H1 (cell line): ENCODE results near the gene CACNA1C. TPM values are rescaled to one million over a fixed set of nuclear protein-coding genes. Genes with fewer than 3 reads are reported as not detected.

Experiments
- CTCF ChIA-PET: fragments of 300-600 bp; sonication (Branson Sonifier 250); formaldehyde crosslinking; loops from one replicate; lab custom pipeline; 2021; ENCODE audit not compliant: partially characterized antibody; lab: Charles Lee
- POLR2A ChIA-PET: fragments of 300-600 bp; sonication (Branson Sonifier 250); formaldehyde crosslinking; loops from one replicate; lab custom pipeline; 2021; ENCODE audit warnings: inconsistent platforms; ENCODE audit not compliant: partially characterized antibody; lab: Charles Lee
- DNase-seq, 2 experiments: peaks; one replicate each; pipeline versions ENCODE4 v3.0.0 to v3.0.0-alpha.2; 2010 to 2022; ENCODE audit warnings: low spot score in 2 of 2, low read depth in 1 of 2, mixed read lengths in 1 of 2
- FAIRE-seq: peaks from 2 replicates; lab custom pipeline; 2011; peaks lifted over from hg19 to GRCh38; lab: Jason Lieb, UNC
- H2AFZ ChIP-seq: 2 replicates; pipeline ENCODE4 v1.8.1; 2012; ENCODE audit warnings: low read length, inconsistent platforms
- H2AK5ac ChIP-seq: 2 replicates; pipeline ENCODE4 v1.6.1; 2013; ENCODE audit warnings: low read depth, low read length
- H2BK120ac ChIP-seq: replicated peaks from 2 replicates; pipeline ENCODE3; 2013; ENCODE audit warnings: low read depth, low read length, inconsistent platforms
- H2BK12ac ChIP-seq: 2 replicates; pipeline ENCODE4 v1.6.1; 2013; ENCODE audit warnings: low read depth, low read length
- H2BK15ac ChIP-seq: 2 replicates; pipeline ENCODE4 v1.6.1; 2013; ENCODE audit warnings: low read length
- H2BK20ac ChIP-seq: 2 replicates; pipeline ENCODE4 v1.6.1; 2013; ENCODE audit warnings: low read length
- H2BK5ac ChIP-seq: 2 replicates; pipeline ENCODE4 v1.6.1; 2013; ENCODE audit warnings: low read depth, low read length
- H3K14ac ChIP-seq: 2 replicates; pipeline ENCODE4 v1.6.1; 2013; ENCODE audit warnings: inconsistent platforms; ENCODE audit not compliant: insufficient read length
- H3K18ac ChIP-seq: 2 replicates; pipeline ENCODE4 v1.6.1; 2013; ENCODE audit warnings: low read length; ENCODE audit errors: extremely low read depth
- H3K23ac ChIP-seq: 2 replicates; pipeline ENCODE4 v1.6.1; 2013; ENCODE audit warnings: inconsistent platforms; ENCODE audit not compliant: insufficient read length
- H3K23me2 ChIP-seq: 2 replicates; pipeline ENCODE4 v1.6.1; 2013; ENCODE audit warnings: low read depth, low read length
- H3K27ac ChIP-seq: 2 replicates; pipeline ENCODE4 v1.6.1; 2011; ENCODE audit warnings: low read depth, low read length, inconsistent platforms
- H3K27me3 ChIP-seq, 4 experiments: replicated peaks in 1 of 4; 1 replicate in 1 of 4; 2 replicates in 3 of 4; pipeline versions ENCODE4 v1.6.1 to v1.8.1; 2011 to 2013; ENCODE audit warnings: low read length in 3 of 4, mild to moderate bottlenecking in 3 of 4, inconsistent platforms in 2 of 4, mixed read lengths in 2 of 4, moderate library complexity in 1 of 4; ENCODE audit not compliant: control insufficient read depth in 3 of 4, insufficient read depth in 3 of 4; ENCODE audit errors: extremely low read depth in 1 of 4
- H3K36me3 ChIP-seq, 4 experiments: 2 replicates each; pipeline versions ENCODE4 v1.6.1 to v1.8.1; 2011 to 2013; ENCODE audit warnings: mild to moderate bottlenecking in 4 of 4, low read length in 3 of 4, moderate library complexity in 2 of 4, control low read depth in 1 of 4, inconsistent platforms in 1 of 4; ENCODE audit not compliant: insufficient read depth in 4 of 4, control insufficient read depth in 2 of 4
- H3K4ac ChIP-seq: replicated peaks from 2 replicates; pipeline ENCODE3; 2013; ENCODE audit warnings: low read length, low read depth, mixed read lengths, inconsistent platforms; ENCODE audit not compliant: insufficient read length
- H3K4me1 ChIP-seq, 4 experiments: replicated peaks in 1 of 4; 1 replicate in 1 of 4; 2 replicates in 3 of 4; pipeline versions ENCODE4 v1.6.1 to v1.8.1; 2011 to 2013; ENCODE audit warnings: low read length in 3 of 4, inconsistent platforms in 2 of 4, mixed read lengths in 1 of 4; ENCODE audit not compliant: insufficient read depth in 4 of 4, control insufficient read depth in 3 of 4
- H3K4me2 ChIP-seq, 2 experiments: 2 replicates each; pipeline versions ENCODE4 v1.6.1 to v1.8.1; 2011 to 2013; ENCODE audit warnings: low read depth in 2 of 2, low read length in 2 of 2, control low read depth in 1 of 2, inconsistent platforms in 1 of 2, mild to moderate bottlenecking in 1 of 2; ENCODE audit not compliant: insufficient read depth in 1 of 2
- H3K4me3 ChIP-seq, 4 experiments: fragments of 200-600, 300-600 bp in 1 of 4; sonication (generic), shearing (Covaris generic), sonication (Bioruptor Twin) in 1 of 4; 2 replicates each; pipeline versions ENCODE4 v1.5.1 to v1.8.1; 2011 to 2016; ENCODE audit warnings: low read length in 4 of 4, low read depth in 3 of 4, control low read depth in 2 of 4, inconsistent platforms in 2 of 4, mild to moderate bottlenecking in 2 of 4, mixed read lengths in 1 of 4, moderate library complexity in 1 of 4; ENCODE audit not compliant: insufficient read depth in 2 of 4; ENCODE audit errors: extremely low read depth in 1 of 4
- H3K56ac ChIP-seq: replicated peaks from 2 replicates; pipeline ENCODE3; 2013; ENCODE audit warnings: low read depth, mild to moderate bottlenecking, mixed read lengths, low read length, inconsistent platforms; ENCODE audit not compliant: insufficient read length
- H3K79me1 ChIP-seq: 2 replicates; pipeline ENCODE4 v1.6.1; 2013; ENCODE audit warnings: low read depth, low read length, control low read depth
- H3K79me2 ChIP-seq, 2 experiments: 2 replicates each; pipeline versions ENCODE4 v1.6.1 to v1.8.1; 2012 to 2013; ENCODE audit warnings: low read length in 2 of 2, mild to moderate bottlenecking in 2 of 2, inconsistent platforms in 1 of 2; ENCODE audit not compliant: insufficient read depth in 2 of 2, control insufficient read depth in 1 of 2
- H3K9ac ChIP-seq, 4 experiments: replicated peaks in 1 of 4; 1 replicate in 1 of 4; 2 replicates in 3 of 4; pipeline versions ENCODE4 v1.6.1 to v1.8.1; 2011 to 2013; ENCODE audit warnings: low read depth in 3 of 4, low read length in 3 of 4, control low read depth in 2 of 4, mild to moderate bottlenecking in 2 of 4, moderate library complexity in 2 of 4, inconsistent platforms in 1 of 4; ENCODE audit errors: extremely low read depth in 1 of 4
- H3K9me3 ChIP-seq, 2 experiments: 2 replicates each; pipeline versions ENCODE4 v1.6.1 to v1.8.1; 2012 to 2013; ENCODE audit warnings: mild to moderate bottlenecking in 2 of 2, moderate library complexity in 2 of 2, control low read depth in 1 of 2, inconsistent platforms in 1 of 2, low read depth in 1 of 2, low read length in 1 of 2, mixed read lengths in 1 of 2; ENCODE audit not compliant: insufficient read depth in 2 of 2
- H4K20me1 ChIP-seq, 2 experiments: replicated peaks in 1 of 2; 2 replicates each; pipeline versions ENCODE3 to v1.8.1; 2011 to 2013; ENCODE audit warnings: inconsistent platforms in 2 of 2, low read length in 2 of 2, mild to moderate bottlenecking in 1 of 2; ENCODE audit not compliant: insufficient read depth in 2 of 2, control insufficient read depth in 1 of 2
- H4K5ac ChIP-seq: 2 replicates; pipeline ENCODE4 v1.6.1; 2013; ENCODE audit warnings: low read length, low read depth, mixed read lengths, inconsistent platforms; ENCODE audit not compliant: insufficient read length
- H4K8ac ChIP-seq: 2 replicates; pipeline ENCODE4 v1.8.0; 2013; ENCODE audit warnings: mild to moderate bottlenecking, moderate library complexity, low read length, inconsistent platforms; ENCODE audit not compliant: insufficient read depth; ENCODE audit errors: extremely low read depth
- H4K91ac ChIP-seq: replicated peaks from 2 replicates; pipeline ENCODE3; 2013; ENCODE audit warnings: low read length, mixed read lengths, inconsistent platforms; ENCODE audit not compliant: insufficient read length
- CTBP2 ChIP-seq: IDR thresholded peaks from 2 replicates; pipeline ENCODE4 v1.7.0; 2011; ENCODE audit warnings: borderline replicate concordance, mild to moderate bottlenecking, moderate library complexity, mixed read lengths, low read length; ENCODE audit not compliant: insufficient read depth, insufficient read length
- SAP30 ChIP-seq: fragments of 300-600 bp; sonication (generic); IDR thresholded peaks from 2 replicates; pipeline ENCODE4 v1.7.1; 2012; ENCODE audit warnings: low read length, moderate library complexity, mild to moderate bottlenecking, inconsistent platforms; ENCODE audit not compliant: insufficient read depth, insufficient replicate concordance
- SP1 ChIP-seq: IDR thresholded peaks from 2 replicates; pipeline ENCODE4 v1.6.1; 2011; ENCODE audit warnings: low read depth, low read length
- TAF7 ChIP-seq: optimal IDR thresholded peaks from 2 replicates; pipeline ENCODE3; 2011; ENCODE audit warnings: low read depth, mild to moderate bottlenecking, inconsistent platforms, low read length, moderate library complexity, borderline replicate concordance
- WGBS, 2 experiments: shearing (Covaris generic) in 1 of 2; methylation state at CpG; one replicate each; pipeline versions ENCODE4 v1.1.6 to v1.1.7; 2013 to 2015; ENCODE audit warnings: low lambda C conversion rate in 2 of 2, mixed read lengths in 2 of 2, inconsistent platforms in 1 of 2, low coverage in 1 of 2, missing lambda C conversion rate in 1 of 2; ENCODE audit not compliant: insufficient replicate concordance in 2 of 2, insufficient coverage in 1 of 2, insufficient read length in 1 of 2; ENCODE audit errors: extremely low coverage in 1 of 2, missing lambda C conversion rate in 1 of 2; 5-methylcytosine and 5-hydroxymethylcytosine counted together
- polyA plus RNA-seq, 7 experiments: library from polyadenylated mRNA; depleted of rRNA in 3 of 7; stranded (reverse) in 5 of 7; unstranded in 2 of 7; fragments of >200 nt in 5 of 7; fragments of 200-250 nt in 2 of 7; gene quantifications; 1 replicate in 5 of 7; 2 replicates in 1 of 7; 4 replicates in 1 of 7; pipeline versions ENCODE4 v1.2.1 to v1.2.3, GENCODE V29; 2011 to 2013; ENCODE audit warnings: missing spikeins in 2 of 7, mixed read lengths in 2 of 7
- total RNA-seq: library from RNA; stranded (reverse); fragmentation: NEBNext Ultra II Directional; extraction: Animal tissue kit (Norgen Biotek cat#: 25700); gene quantifications from 2 replicates; pipeline ENCODE4 v1.2.1, GENCODE V29; 2021

CACNA1C gene
- total and polyA plus RNA-seq, 2 of the 8 experiments (the other 6 are each of a cell fraction or from before 2014, with no cell fraction given) = 1.3 TPM

DNA sequence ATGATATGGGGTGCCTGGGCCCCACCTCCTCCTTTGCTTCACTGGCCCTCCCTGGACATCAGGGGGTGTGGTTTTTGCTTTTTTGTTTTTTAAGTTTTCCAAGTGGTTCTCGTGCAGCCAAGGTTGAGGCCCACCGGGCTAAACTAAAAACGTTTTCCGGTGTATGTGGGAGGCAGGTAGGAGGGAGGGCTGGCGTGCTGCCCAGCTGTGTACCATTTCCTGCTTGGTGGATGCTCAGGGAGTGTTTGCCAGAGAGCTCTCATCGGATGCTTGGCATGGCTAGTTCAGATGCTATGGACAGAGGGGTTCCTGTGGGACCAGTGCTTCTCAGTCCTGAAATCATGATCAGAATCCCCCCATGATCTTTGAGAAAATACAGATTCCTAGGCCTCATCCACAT is 246.4 kb downstream of the CACNA1C start:
- FAIRE-seq = no peak
- Histone ChIP-seq H3K4me2 (no peak overlapping the region), H3K23me2 (no peaks in the 10 kb centered on the region), H2BK5ac (no peak overlapping the region), H3K27me3 (no peaks in the 10 kb centered on the region), H3K14ac (no peak overlapping the region), H2BK20ac (no peak overlapping the region), H3K18ac (no peak overlapping the region), H3K79me1 (no peaks in the 10 kb centered on the region), H3K36me3 (no peaks in the 10 kb centered on the region), H2AFZ (no peak overlapping the region), H2BK12ac (no peak overlapping the region), H4K5ac (no peak overlapping the region), H2BK15ac (no peak overlapping the region), H2AK5ac (no peak overlapping the region), H4K91ac (no peak overlapping the region), H3K27ac (no peak overlapping the region), H4K20me1 (no peaks in the 10 kb centered on the region), H3K56ac (no peak overlapping the region), H3K4me3 (no peak overlapping the region), H3K9me3 (no peaks in the 10 kb centered on the region), H3K9ac (no peak overlapping the region), H3K23ac (no peak overlapping the region), H3K4ac (no peak overlapping the region), H2BK120ac (no peak overlapping the region), H3K79me2 (no peaks in the 10 kb centered on the region), H4K8ac (no peak overlapping the region), H3K4me1 (peaks cover 0 to 13% (median 1%) of the 10 kb centered on the region in 4 experiments; a peak in 2 of 7 replicates)
- TF ChIP-seq TAF7 (no peak), SP1 (no peak), CTBP2 (no peak), SAP30 (no peak)
- POLR2A ChIA-PET = no interaction called here
- DNase-seq = no peak
- WGBS, 2 experiments = 81% methylated on average over 6 of the region's 6 CpGs; no CpG with 5 or more reads in 1 of the 2 experiments
- CTCF ChIA-PET = interaction anchor here (1.3 to 2.2 kb wide), 2 partner anchors 8 to 9 kb away, joined by 3 to 17 read pairs; no protein-coding TSS in a partner anchor
